RPMI8226 (cell line): ENCODE results near the gene C20orf204.
"Not testable (repeated sequence)": the region's sequence is repeated elsewhere in the genome, so short reads cannot be mapped to it uniquely, and the experiment has no call there.

Experiments used
- DNase-seq: peaks from one replicate; pipeline ENCODE4 v3.0.0-alpha.2; 2015

Gene C20orf204

GRCh38 chr20:64084685-64085152 is 48.7 kb downstream of the C20orf204 start:
- DNase-seq = no peak

GRCh38 chr20:64086801-64087200 is 50.8 kb downstream of the C20orf204 start:
- DNase-seq = no peak

GRCh38 chr20:64087226-64087825 is 51.3 kb downstream of the C20orf204 start:
- not testable (repeated sequence) for DNase-seq

GRCh38 chr20:64088586-64088985 is 52.6 kb downstream of the C20orf204 start:
- DNase-seq = not testable (repeated sequence)
